ENCODE measurements around the gene EPHB1. TPM values are rescaled to one million over a fixed set of nuclear protein-coding genes. Genes with fewer than 3 reads are reported as not detected.

The EPHB1 gene
- total RNA-seq, 4 donors from 2014 or later = 0.82 to 2.2 (median 1.2) TPM

DNA sequence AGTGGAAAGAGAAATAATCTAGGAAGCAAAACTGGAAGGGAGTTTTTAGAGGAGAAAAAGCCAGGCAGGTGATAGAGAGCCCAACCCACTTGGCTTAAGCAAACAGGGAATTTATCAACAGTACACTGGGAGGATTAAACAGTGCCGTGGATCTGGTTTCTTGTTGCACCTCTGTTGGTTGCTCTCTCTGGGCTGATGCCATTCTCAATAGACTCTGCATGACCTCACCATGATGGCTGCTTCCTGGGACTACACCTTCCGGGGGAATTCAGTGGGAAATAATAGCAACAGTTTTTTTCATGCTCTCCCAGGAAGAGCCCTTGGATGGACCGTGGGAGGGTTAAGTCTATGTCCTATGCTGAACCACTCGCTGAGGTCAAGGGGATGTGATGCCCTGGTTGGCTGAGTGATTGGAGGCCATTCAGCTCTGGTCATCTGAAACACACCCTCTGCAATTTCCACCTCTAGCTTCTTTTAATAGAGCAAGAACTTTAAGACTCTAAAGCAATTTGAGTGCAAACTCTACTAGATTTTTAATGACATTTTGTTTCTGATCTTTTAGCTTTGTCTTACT, 74.2 kb downstream of the EPHB1 start:
- Histone ChIP-seq H3K9me3 (no peaks in the 10 kb centered on the region), H3K27me3 (no peaks in the 10 kb centered on the region), H3K27ac (no peak overlapping the region), H3K4me1 (no peaks in the 10 kb centered on the region), H3K4me3 (no peak overlapping the region), H3K36me3 (no peaks in the 10 kb centered on the region)
- intact Hi-C loops (cut with DNase I; ENCODE audit: low total_unique reads) = no loop called here
- DNase-seq = no peak
- 66% methylated on average over 4 of the region's 4 CpGs; no CpG with 5 or more reads in 1 of the 2 donors for WGBS, 2 donors (ENCODE audit: low coverage in 1 of 2)
- in situ Hi-C loops (cut with MboI; ENCODE audit: low pct_ligation_motif_present in 1 of 4, low pct_unique_long_range_greater_than_20kb in 1 of 4, low sequenced_read_pairs in 3 of 4) = no loop called here
- TF ChIP-seq POLR2AphosphoS5 (IDR thresholded peaks at IDR 0.05) (no peak), POLR2A (IDR thresholded peaks at IDR 0.05) (no peak), EP300 (IDR thresholded peaks at IDR 0.05; ENCODE audit: low read depth) (no peak)
- TF ChIP-seq, protein P1, sequence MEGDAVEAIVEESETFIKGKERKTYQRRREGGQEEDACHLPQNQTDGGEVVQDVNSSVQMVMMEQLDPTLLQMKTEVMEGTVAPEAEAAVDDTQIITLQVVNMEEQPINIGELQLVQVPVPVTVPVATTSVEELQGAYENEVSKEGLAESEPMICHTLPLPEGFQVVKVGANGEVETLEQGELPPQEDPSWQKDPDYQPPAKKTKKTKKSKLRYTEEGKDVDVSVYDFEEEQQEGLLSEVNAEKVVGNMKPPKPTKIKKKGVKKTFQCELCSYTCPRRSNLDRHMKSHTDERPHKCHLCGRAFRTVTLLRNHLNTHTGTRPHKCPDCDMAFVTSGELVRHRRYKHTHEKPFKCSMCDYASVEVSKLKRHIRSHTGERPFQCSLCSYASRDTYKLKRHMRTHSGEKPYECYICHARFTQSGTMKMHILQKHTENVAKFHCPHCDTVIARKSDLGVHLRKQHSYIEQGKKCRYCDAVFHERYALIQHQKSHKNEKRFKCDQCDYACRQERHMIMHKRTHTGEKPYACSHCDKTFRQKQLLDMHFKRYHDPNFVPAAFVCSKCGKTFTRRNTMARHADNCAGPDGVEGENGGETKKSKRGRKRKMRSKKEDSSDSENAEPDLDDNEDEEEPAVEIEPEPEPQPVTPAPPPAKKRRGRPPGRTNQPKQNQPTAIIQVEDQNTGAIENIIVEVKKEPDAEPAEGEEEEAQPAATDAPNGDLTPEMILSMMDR (IDR thresholded peaks at IDR 0.05) = no peak

- intact Hi-C loops (cut with DNase I; ENCODE audit: low total_unique reads) (no loop called here), in situ Hi-C loops (cut with MboI; ENCODE audit: low pct_ligation_motif_present in 1 of 4, low pct_unique_long_range_greater_than_20kb in 1 of 4, low sequenced_read_pairs in 3 of 4) (no loop called here)
- WGBS, 2 donors (ENCODE audit: low coverage in 1 of 2) = 95 to 100% methylated on average over 1 of the region's 1 CpG
- Histone ChIP-seq H3K4me1 (no peaks in the 10 kb centered on the region), H3K27ac (no peak overlapping the region), H3K36me3 (no peaks in the 10 kb centered on the region), H3K27me3 (no peaks in the 10 kb centered on the region), H3K9me3 (no peaks in the 10 kb centered on the region), H3K4me3 (no peak overlapping the region)
- TF ChIP-seq EP300 (IDR thresholded peaks at IDR 0.05; ENCODE audit: low read depth) (no peak), POLR2AphosphoS5 (IDR thresholded peaks at IDR 0.05) (no peak), POLR2A (IDR thresholded peaks at IDR 0.05) (no peak)
- TF ChIP-seq, protein P1 (IDR thresholded peaks at IDR 0.05) = no peak
- no peak for DNase-seq
Observed at GRCh38 chr3:134871818-134872217, 76.8 kb downstream of the EPHB1 start.

- Histone ChIP-seq H3K4me3 (no peak overlapping the region), H3K36me3 (no peaks in the 10 kb centered on the region), H3K9me3 (no peaks in the 10 kb centered on the region), H3K4me1 (no peaks in the 10 kb centered on the region), H3K27me3 (no peaks in the 10 kb centered on the region), H3K27ac (no peak overlapping the region)
- in situ Hi-C loops (cut with MboI; ENCODE audit: low pct_ligation_motif_present in 1 of 4, low pct_unique_long_range_greater_than_20kb in 1 of 4, low sequenced_read_pairs in 3 of 4) = no loop called here
- intact Hi-C loops (cut with DNase I; ENCODE audit: low total_unique reads) = no loop called here
- no peak for DNase-seq
- TF ChIP-seq, protein P1 (IDR thresholded peaks at IDR 0.05) = no peak
- no peak for TF ChIP-seq EP300 (IDR thresholded peaks at IDR 0.05; ENCODE audit: low read depth)
- TF ChIP-seq POLR2AphosphoS5 (IDR thresholded peaks at IDR 0.05) = no peak
- no peak for TF ChIP-seq POLR2A (IDR thresholded peaks at IDR 0.05)
- whole genome bisulfite sequencing, 2 donors (ENCODE audit: low coverage in 1 of 2) = 74 to 81% methylated on average over 2 to 8 of the region's 8 CpGs
Observed at GRCh38 chr3:134872440-134873388, 77.7 kb downstream of the EPHB1 start.

DNA sequence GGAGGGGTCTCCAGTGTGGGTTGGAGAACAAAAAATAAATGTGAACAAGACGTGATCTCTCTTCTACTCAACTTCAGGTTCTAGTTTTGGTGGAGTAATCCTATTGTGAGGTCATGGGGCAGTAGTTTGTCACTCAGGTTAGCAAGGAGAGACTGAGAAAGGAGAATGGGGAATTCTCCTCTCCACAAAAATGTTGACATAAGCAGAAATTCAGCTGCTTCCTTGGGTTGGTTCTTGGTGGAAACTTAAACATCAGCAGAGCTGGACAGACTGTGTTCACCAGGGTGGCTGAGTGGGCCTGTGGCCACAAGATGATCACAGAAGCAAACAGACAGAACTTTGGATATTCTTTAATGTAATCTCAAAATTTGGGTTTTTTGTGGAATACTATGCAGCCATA, 78.7 kb downstream of the EPHB1 start:
- no peak overlapping the region for H3K27ac ChIP-seq
- intact Hi-C loops (cut with DNase I; ENCODE audit: low total_unique reads) (no loop called here), in situ Hi-C loops (cut with MboI; ENCODE audit: low pct_ligation_motif_present in 1 of 4, low pct_unique_long_range_greater_than_20kb in 1 of 4, low sequenced_read_pairs in 3 of 4) (no loop called here)
- no peaks in the 10 kb centered on the region for H3K27me3 ChIP-seq
- H3K4me1 ChIP-seq = no peaks in the 10 kb centered on the region
- 85 to 100% methylated on average over 1 of the region's 1 CpG for WGBS, 2 donors (ENCODE audit: low coverage in 1 of 2)
- no peak for TF ChIP-seq POLR2A (IDR thresholded peaks at IDR 0.05)
- TF ChIP-seq, protein P1 (IDR thresholded peaks at IDR 0.05) = no peak
- no peak for TF ChIP-seq EP300 (IDR thresholded peaks at IDR 0.05; ENCODE audit: low read depth)
- no peak for TF ChIP-seq POLR2AphosphoS5 (IDR thresholded peaks at IDR 0.05)
- DNase-seq = no peak
- H3K9me3 ChIP-seq = no peaks in the 10 kb centered on the region
- no peaks in the 10 kb centered on the region for H3K36me3 ChIP-seq
- no peak overlapping the region for H3K4me3 ChIP-seq

Data from transverse colon (tissue), 4 donors.